ENCODE results near the gene SLC6A1. TPM values are rescaled to one million over a fixed set of nuclear protein-coding genes. Genes with fewer than 3 reads are reported as not detected.

The SLC6A1 gene
- total RNA-seq, 1 experiment from 2014 or later, result not detected

- Mint-ChIP-seq H3K4me1 (ENCODE audit: low read depth, unreplicated experiment) (no peaks in the 10 kb centered on the region), H3K36me3 (ENCODE audit: insufficient read depth, unreplicated experiment) (no peaks in the 10 kb centered on the region), H3K27ac (ENCODE audit: unreplicated experiment) (no peak overlapping the region), H3K9me3 (ENCODE audit: low read depth, unreplicated experiment) (no peaks in the 10 kb centered on the region), H3K27me3 (ENCODE audit: unreplicated experiment) (peaks cover 94% of the 10 kb centered on the region), H3K4me3 (ENCODE audit: low read depth, unreplicated experiment) (no peak overlapping the region)
- CTCF ChIA-PET, result no interaction called here
- DNase-seq, result no peak
- no TSS peak for BruUV-seq (replicated peaks)
- TF ChIP-seq CTCF (IDR thresholded peaks at IDR 0.05; ENCODE audit: unreplicated experiment), result no peak
- intact Hi-C loops (cut with micrococcal nuclease; ENCODE audit: unreplicated experiment), result no loop called here
Measured at GRCh38 chr3:10948326-10948725, 44.2 kb upstream of the SLC6A1 start.

- DNase-seq, result no peak
- no peak overlapping the region for H3K4me3 Mint-ChIP-seq (ENCODE audit: low read depth, unreplicated experiment)
- H3K9me3 Mint-ChIP-seq (ENCODE audit: low read depth, unreplicated experiment), result no peaks in the 10 kb centered on the region
- CTCF ChIA-PET, result no interaction called here
- H3K27me3 Mint-ChIP-seq (ENCODE audit: unreplicated experiment), result peaks cover 95% of the 10 kb centered on the region
- no peaks in the 10 kb centered on the region for H3K4me1 Mint-ChIP-seq (ENCODE audit: low read depth, unreplicated experiment)
- no peak for TF ChIP-seq CTCF (IDR thresholded peaks at IDR 0.05; ENCODE audit: unreplicated experiment)
- no peak overlapping the region for H3K27ac Mint-ChIP-seq (ENCODE audit: unreplicated experiment)
- no TSS peak for BruUV-seq (replicated peaks)
- no peaks in the 10 kb centered on the region for H3K36me3 Mint-ChIP-seq (ENCODE audit: insufficient read depth, unreplicated experiment)
- intact Hi-C loops (cut with micrococcal nuclease; ENCODE audit: unreplicated experiment), result no loop called here
Measured at GRCh38 chr3:10949197-10949596, 43.4 kb upstream of the SLC6A1 start.

DNA sequence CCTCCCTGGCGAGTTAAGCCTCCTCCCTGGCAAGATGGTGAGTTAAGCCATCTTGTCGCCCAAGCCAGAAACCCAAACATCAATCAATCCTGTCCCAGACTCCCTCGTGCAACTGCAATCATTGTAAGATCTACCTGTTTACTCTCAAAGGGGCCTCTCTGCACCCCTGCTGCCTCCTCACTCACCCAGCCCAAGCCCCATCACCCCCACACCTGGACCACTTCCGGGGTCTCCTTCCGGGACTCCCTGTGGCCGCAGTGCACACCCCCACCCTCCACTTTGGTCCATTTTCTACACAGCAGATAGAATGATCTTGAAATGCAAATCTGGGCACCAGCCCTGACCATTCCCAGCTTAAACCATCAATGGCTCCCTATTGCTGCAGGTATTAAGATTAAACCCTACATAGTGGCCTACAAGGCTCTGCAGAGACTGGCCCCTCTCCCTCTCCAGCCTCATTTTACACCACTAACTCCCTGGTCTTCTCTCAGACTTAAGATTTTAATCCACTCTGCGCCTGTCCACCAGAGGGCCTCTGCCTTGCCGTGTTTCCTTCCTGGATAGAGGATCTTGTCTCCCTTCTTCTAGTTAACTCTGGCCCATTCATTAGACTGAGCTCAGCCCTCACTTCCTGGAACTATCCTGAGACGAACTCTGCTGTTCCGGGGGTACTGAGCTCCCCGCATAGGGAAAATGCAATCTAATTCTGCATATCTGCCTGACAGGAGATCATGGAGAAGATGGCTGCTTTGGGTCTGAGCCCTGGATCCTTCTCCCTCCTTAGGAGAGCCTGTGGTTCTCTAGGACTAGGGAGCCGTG, 41.9 kb upstream of the SLC6A1 start:
- CTCF ChIA-PET, result interaction anchor here (1.0 kb wide), 1 partner anchor 13 kb away, joined by 4 read pairs; no protein-coding TSS in a partner anchor
- no peaks in the 10 kb centered on the region for H3K9me3 Mint-ChIP-seq (ENCODE audit: low read depth, unreplicated experiment)
- intact Hi-C loops (cut with micrococcal nuclease; ENCODE audit: unreplicated experiment), result loop anchor here (1.0 kb wide), 1 partner anchor 109 kb away; no protein-coding TSS in a partner anchor
- peak; percentile 30 for TF ChIP-seq CTCF (IDR thresholded peaks at IDR 0.05; ENCODE audit: unreplicated experiment)
- no peak overlapping the region for H3K27ac Mint-ChIP-seq (ENCODE audit: unreplicated experiment)
- no TSS peak for BruUV-seq (replicated peaks)
- H3K4me3 Mint-ChIP-seq (ENCODE audit: low read depth, unreplicated experiment), result no peak overlapping the region
- H3K27me3 Mint-ChIP-seq (ENCODE audit: unreplicated experiment), result peaks cover 95% of the 10 kb centered on the region
- no peaks in the 10 kb centered on the region for H3K4me1 Mint-ChIP-seq (ENCODE audit: low read depth, unreplicated experiment)
- H3K36me3 Mint-ChIP-seq (ENCODE audit: insufficient read depth, unreplicated experiment), result no peaks in the 10 kb centered on the region
- DNase-seq, result peak; percentile 34

- no peaks in the 10 kb centered on the region for H3K36me3 Mint-ChIP-seq (ENCODE audit: insufficient read depth, unreplicated experiment)
- no peaks in the 10 kb centered on the region for H3K4me1 Mint-ChIP-seq (ENCODE audit: low read depth, unreplicated experiment)
- intact Hi-C loops (cut with micrococcal nuclease; ENCODE audit: unreplicated experiment), result loop anchor here (1.0 kb wide), 1 partner anchor 108 kb away; no protein-coding TSS in a partner anchor
- TF ChIP-seq CTCF (IDR thresholded peaks at IDR 0.05; ENCODE audit: unreplicated experiment), result no peak
- H3K9me3 Mint-ChIP-seq (ENCODE audit: low read depth, unreplicated experiment), result no peaks in the 10 kb centered on the region
- peaks cover 95% of the 10 kb centered on the region for H3K27me3 Mint-ChIP-seq (ENCODE audit: unreplicated experiment)
- H3K27ac Mint-ChIP-seq (ENCODE audit: unreplicated experiment), result no peak overlapping the region
- DNase-seq, result no peak
- BruUV-seq (replicated peaks), result no TSS peak
- CTCF ChIA-PET, result interaction anchor here (1.0 kb wide), 1 partner anchor 13 kb away, joined by 4 read pairs; no protein-coding TSS in a partner anchor
- H3K4me3 Mint-ChIP-seq (ENCODE audit: low read depth, unreplicated experiment), result no peak overlapping the region
Measured at GRCh38 chr3:10951295-10951926, 41.1 kb upstream of the SLC6A1 start.

Measured in Calu3 (cell line).